Right kidney (tissue), 1 donor: ENCODE measurements around the gene MADD.

ENCODE experiments used
- DNase-seq: peaks from one replicate; pipeline ENCODE4 v3.0.0-alpha.2; 2016

The MADD gene

GRCh38 chr11:47340010-47340409 is 70.1 kb downstream of the MADD start:
- no peak for DNase-seq

- no peak for DNase-seq
Observed at GRCh38 chr11:47340980-47341775, 71.2 kb downstream of the MADD start.

GRCh38 chr11:47342036-47342803 is 72.3 kb downstream of the MADD start:
- no peak for DNase-seq

- DNase-seq: no peak
Observed at GRCh38 chr11:47342854-47343253, 72.9 kb downstream of the MADD start.

GRCh38 chr11:47345890-47346563 is 76.1 kb downstream of the MADD start:
- no peak for DNase-seq

GRCh38 chr11:47347137-47347536 is 77.2 kb downstream of the MADD start:
- DNase-seq: no peak

GRCh38 chr11:47348131-47348802 is 78.3 kb downstream of the MADD start:
- DNase-seq: no peak

GRCh38 chr11:47348859-47349258 is 78.9 kb downstream of the MADD start:
- DNase-seq: no peak

GRCh38 chr11:47349521-47350095 is 79.7 kb downstream of the MADD start:
- no peak for DNase-seq

GRCh38 chr11:47350315-47350714 is 80.4 kb downstream of the MADD start:
- no peak for DNase-seq

- DNase-seq: no peak
Observed at GRCh38 chr11:47351156-47352126, 81.5 kb downstream of the MADD start.

- no peak for DNase-seq
Observed at GRCh38 chr11:47352556-47352955, 82.6 kb downstream of the MADD start, which contains the start of gene MYBPC3. Gene MYBPC3 (minus strand): TSS chr11:47352702. CDS start chr11:47352647, 55 bp downstream.

- no peak for DNase-seq
Observed at GRCh38 chr11:47353978-47354774, 84.2 kb downstream of the MADD start.

GRCh38 chr11:47354913-47355282 is 85.0 kb downstream of the MADD start:
- DNase-seq: no peak

GRCh38 chr11:47355283-47356128 is 85.6 kb downstream of the MADD start:
- peak; percentile 76 for DNase-seq

GRCh38 chr11:47356129-47356997 is 86.4 kb downstream of the MADD start:
- DNase-seq: no peak

GRCh38 chr11:47356998-47357329 is 87.0 kb downstream of the MADD start:
- DNase-seq: no peak
